ENCODE results near the gene USB1.
A peak's percentile ranks its signal among the peaks of the same experiment; 100 is the strongest.

Gene USB1

GRCh38 chr16:58020628-58021521 lies 19.7 kb downstream of the USB1 start:
- ChIA-PET CTCF (interaction anchor here (0.6 to 4.1 kb wide), 4 partner anchors 101 to 323 kb away, joined by 3 to 41 read pairs (median 3); no protein-coding TSS in a partner anchor), POLR2A (interaction anchor here (7.9 kb wide), 1 partner anchor 109 kb away, joined by 51 read pairs; the partner anchor contains the start of gene CFAP20)
- Histone ChIP-seq H3K36me3 (ENCODE audit: control insufficient read depth in 2 of 2, insufficient read depth in 1 of 2, low read length in 2 of 2) (peaks cover 0 to 44% of the 10 kb centered on the region in 2 experiments; a peak in 2 of 3 replicates), H3K4me1 (ENCODE audit: control insufficient read depth, insufficient read depth, low read length) (peaks cover 16% of the 10 kb centered on the region), H3K4me3 (ENCODE audit: low read depth, low read length) (no peak overlapping the region), H3K27ac (ENCODE audit: extremely low read depth, low read depth, low read length) (no peak overlapping the region), H3K9me3 (ENCODE audit: control insufficient read depth, insufficient read depth, low read depth, low read length) (no peaks in the 10 kb centered on the region)
- TF ChIP-seq ZNF433 (tag by site-specific recombination; IDR thresholded peaks at IDR 0.05; ENCODE audit: low read depth) (no peak), ZNF701 (tag by site-specific recombination; IDR thresholded peaks at IDR 0.05) (no peak), ZNF23 (tag by site-specific recombination; IDR thresholded peaks at IDR 0.05; ENCODE audit: borderline replicate concordance) (no peak), ZNF366 (tag by site-specific recombination; conservative IDR thresholded peaks at IDR 0.05) (peak; percentile 84), ZFHX2 (tag by site-specific recombination; conservative IDR thresholded peaks at IDR 0.05) (no peak), ZNF223 (tag by site-specific recombination; IDR thresholded peaks at IDR 0.05) (no peak), HOXA7 (CRISPR knock-in tag; IDR thresholded peaks at IDR 0.05; ENCODE audit: borderline replicate concordance) (no peak), ZNF18 (tag by site-specific recombination; IDR thresholded peaks at IDR 0.05) (no peak), KLF7 (tag by site-specific recombination; IDR thresholded peaks at IDR 0.05; ENCODE audit: borderline replicate concordance) (no peak), TRIM28 (IDR thresholded peaks at IDR 0.05; ENCODE audit: borderline replicate concordance, low read length) (no peak), PRDM1 (tag by site-specific recombination; IDR thresholded peaks at IDR 0.05) (peak; percentile 64), GLIS1 (tag by site-specific recombination; IDR thresholded peaks at IDR 0.05) (0 out of 2 replicates have a peak, but pooled peaks have one; percentile 32), TCF7L2 (IDR thresholded peaks at IDR 0.05; ENCODE audit: borderline replicate concordance, low read depth, low read length) (no peak), ZNF350 (tag by site-specific recombination; IDR thresholded peaks at IDR 0.05) (no peak), ZNF473 (tag by site-specific recombination; IDR thresholded peaks at IDR 0.05) (no peak), ZNF654 (tag by site-specific recombination; IDR thresholded peaks at IDR 0.05; ENCODE audit: low read depth) (peak; percentile 87), ZNF114 (tag by site-specific recombination; IDR thresholded peaks at IDR 0.05) (no peak), KLF16 (tag by site-specific recombination; IDR thresholded peaks at IDR 0.05) (no peak), SP7 (tag by site-specific recombination; IDR thresholded peaks at IDR 0.05) (no peak), ZNF341 (tag by site-specific recombination; IDR thresholded peaks at IDR 0.05; ENCODE audit: low read depth) (0 out of 2 replicates have a peak, but pooled peaks have one; percentile 28), ZIC2 (tag by site-specific recombination; IDR thresholded peaks at IDR 0.05) (0 out of 2 replicates have a peak, but pooled peaks have one; percentile 27), ZNF843 (tag by site-specific recombination; IDR thresholded peaks at IDR 0.05) (no peak), KLF10 (tag by site-specific recombination; IDR thresholded peaks at IDR 0.05) (no peak), ZNF513 (tag by site-specific recombination; IDR thresholded peaks at IDR 0.05) (no peak), INSM2 (tag by site-specific recombination; IDR thresholded peaks at IDR 0.05) (no peak), ZNF596 (tag by site-specific recombination; IDR thresholded peaks at IDR 0.05) (peak; percentile 96), RBAK (tag by site-specific recombination; IDR thresholded peaks at IDR 0.05) (no peak), ZNF221 (tag by site-specific recombination; IDR thresholded peaks at IDR 0.05; ENCODE audit: borderline replicate concordance) (no peak), KLF8 (tag by site-specific recombination; IDR thresholded peaks at IDR 0.05) (no peak)
- TF ChIP-seq, protein P1, sequence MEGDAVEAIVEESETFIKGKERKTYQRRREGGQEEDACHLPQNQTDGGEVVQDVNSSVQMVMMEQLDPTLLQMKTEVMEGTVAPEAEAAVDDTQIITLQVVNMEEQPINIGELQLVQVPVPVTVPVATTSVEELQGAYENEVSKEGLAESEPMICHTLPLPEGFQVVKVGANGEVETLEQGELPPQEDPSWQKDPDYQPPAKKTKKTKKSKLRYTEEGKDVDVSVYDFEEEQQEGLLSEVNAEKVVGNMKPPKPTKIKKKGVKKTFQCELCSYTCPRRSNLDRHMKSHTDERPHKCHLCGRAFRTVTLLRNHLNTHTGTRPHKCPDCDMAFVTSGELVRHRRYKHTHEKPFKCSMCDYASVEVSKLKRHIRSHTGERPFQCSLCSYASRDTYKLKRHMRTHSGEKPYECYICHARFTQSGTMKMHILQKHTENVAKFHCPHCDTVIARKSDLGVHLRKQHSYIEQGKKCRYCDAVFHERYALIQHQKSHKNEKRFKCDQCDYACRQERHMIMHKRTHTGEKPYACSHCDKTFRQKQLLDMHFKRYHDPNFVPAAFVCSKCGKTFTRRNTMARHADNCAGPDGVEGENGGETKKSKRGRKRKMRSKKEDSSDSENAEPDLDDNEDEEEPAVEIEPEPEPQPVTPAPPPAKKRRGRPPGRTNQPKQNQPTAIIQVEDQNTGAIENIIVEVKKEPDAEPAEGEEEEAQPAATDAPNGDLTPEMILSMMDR (tag by site-specific recombination; IDR thresholded peaks at IDR 0.05), result peak; percentile 85
- TF ChIP-seq, protein P2, sequence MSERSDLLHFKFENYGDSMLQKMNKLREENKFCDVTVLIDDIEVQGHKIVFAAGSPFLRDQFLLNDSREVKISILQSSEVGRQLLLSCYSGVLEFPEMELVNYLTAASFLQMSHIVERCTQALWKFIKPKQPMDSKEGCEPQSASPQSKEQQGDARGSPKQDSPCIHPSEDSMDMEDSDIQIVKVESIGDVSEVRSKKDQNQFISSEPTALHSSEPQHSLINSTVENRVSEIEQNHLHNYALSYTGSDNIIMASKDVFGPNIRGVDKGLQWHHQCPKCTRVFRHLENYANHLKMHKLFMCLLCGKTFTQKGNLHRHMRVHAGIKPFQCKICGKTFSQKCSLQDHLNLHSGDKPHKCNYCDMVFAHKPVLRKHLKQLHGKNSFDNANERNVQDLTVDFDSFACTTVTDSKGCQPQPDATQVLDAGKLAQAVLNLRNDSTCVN (tag by site-specific recombination; optimal IDR thresholded peaks at IDR 0.05), result no peak

All from HEK293 (cell line).